ENCODE data around the gene POP4.

POP4 gene

GRCh38 chr19:29568036-29569025 is 37.8 kb upstream of the POP4 start:
- H3K4me1 Mint-ChIP-seq: peaks cover 21% of the 10 kb centered on the region
- peaks cover 75% of the 10 kb centered on the region for H3K27me3 Mint-ChIP-seq
- no peak overlapping the region for H3K4me3 Mint-ChIP-seq
- no peaks in the 10 kb centered on the region for H3K36me3 Mint-ChIP-seq (ENCODE audit: insufficient read depth)
- DNase-seq (ENCODE audit: low spot score in 2 of 2) (no peak), ATAC-seq (replicated peaks; ENCODE audit: extremely low read depth, poor library complexity, severe bottlenecking) (no peak)
- H3K27ac Mint-ChIP-seq (ENCODE audit: low read depth): no peak overlapping the region
- H3K9me3 Mint-ChIP-seq: no peaks in the 10 kb centered on the region

GRCh38 chr19:29569038-29569911 is 36.8 kb upstream of the POP4 start:
- ATAC-seq (replicated peaks; ENCODE audit: extremely low read depth, poor library complexity, severe bottlenecking) (no peak), DNase-seq (ENCODE audit: low spot score in 2 of 2) (no peak)
- Mint-ChIP-seq H3K4me3 (no peak overlapping the region), H3K27me3 (peaks cover 74% of the 10 kb centered on the region), H3K36me3 (ENCODE audit: insufficient read depth) (no peaks in the 10 kb centered on the region), H3K27ac (ENCODE audit: low read depth) (no peak overlapping the region), H3K9me3 (no peaks in the 10 kb centered on the region), H3K4me1 (peaks cover 21% of the 10 kb centered on the region)

DNA sequence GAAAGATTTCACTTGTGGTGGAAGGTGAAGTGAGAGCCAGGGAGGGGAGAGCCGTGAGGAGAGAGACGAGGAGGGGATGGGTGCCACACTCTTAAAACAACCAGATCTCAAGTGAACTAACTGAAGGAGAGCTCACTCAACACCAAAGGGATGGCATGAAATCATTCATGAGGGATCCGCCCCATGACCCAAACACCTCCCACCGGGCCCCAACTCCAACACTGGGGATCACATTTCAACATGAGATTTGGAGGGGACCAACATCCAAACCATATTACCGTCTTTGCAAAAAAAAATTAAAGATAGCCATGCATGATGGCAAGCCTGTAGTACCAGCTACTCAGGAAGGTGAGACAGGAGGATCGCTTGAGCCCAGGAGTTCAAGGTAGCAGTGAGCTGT is 34.9 kb upstream of the POP4 start:
- peaks cover 74% of the 10 kb centered on the region for H3K27me3 Mint-ChIP-seq
- ATAC-seq (replicated peaks; ENCODE audit: extremely low read depth, poor library complexity, severe bottlenecking) (no peak), DNase-seq (ENCODE audit: low spot score in 2 of 2) (no peak)
- H3K4me3 Mint-ChIP-seq: no peak overlapping the region
- peaks cover 6% of the 10 kb centered on the region for H3K4me1 Mint-ChIP-seq
- H3K36me3 Mint-ChIP-seq (ENCODE audit: insufficient read depth): no peaks in the 10 kb centered on the region
- H3K9me3 Mint-ChIP-seq: no peaks in the 10 kb centered on the region
- H3K27ac Mint-ChIP-seq (ENCODE audit: low read depth): no peak overlapping the region

DNA sequence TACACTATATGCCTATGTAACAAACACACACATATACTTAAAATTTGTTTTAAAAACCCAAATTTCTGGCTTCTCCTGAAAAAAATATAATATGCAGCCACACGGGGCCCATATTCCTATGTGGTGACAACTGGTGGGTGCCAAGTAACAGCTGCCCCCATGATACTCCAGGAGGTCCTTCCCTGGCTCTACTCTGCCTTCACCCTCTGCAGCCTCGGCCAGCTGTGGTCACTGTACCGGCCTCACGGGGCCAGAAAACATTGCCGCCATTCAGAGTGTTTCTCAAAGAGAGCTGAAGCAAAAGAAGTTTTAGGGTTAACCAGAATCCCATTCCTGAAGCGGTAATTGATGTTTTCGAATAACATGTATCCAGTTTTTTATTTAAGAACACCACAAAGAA is 32.6 kb upstream of the POP4 start:
- H3K4me3 Mint-ChIP-seq: no peak overlapping the region
- no peak for DNase-seq (ENCODE audit: low spot score in 2 of 2)
- no peaks in the 10 kb centered on the region for H3K36me3 Mint-ChIP-seq (ENCODE audit: insufficient read depth)
- H3K9me3 Mint-ChIP-seq: no peaks in the 10 kb centered on the region
- ATAC-seq (replicated peaks; ENCODE audit: extremely low read depth, poor library complexity, severe bottlenecking): no peak
- no peaks in the 10 kb centered on the region for H3K4me1 Mint-ChIP-seq
- peaks cover 84% of the 10 kb centered on the region for H3K27me3 Mint-ChIP-seq
- H3K27ac Mint-ChIP-seq (ENCODE audit: low read depth): no peak overlapping the region

GRCh38 chr19:29574510-29574909 is 31.6 kb upstream of the POP4 start:
- H3K27ac Mint-ChIP-seq (ENCODE audit: low read depth): no peak overlapping the region
- no peaks in the 10 kb centered on the region for H3K9me3 Mint-ChIP-seq
- no peak overlapping the region for H3K4me3 Mint-ChIP-seq
- DNase-seq (ENCODE audit: low spot score in 2 of 2) (no peak), ATAC-seq (replicated peaks; ENCODE audit: extremely low read depth, poor library complexity, severe bottlenecking) (no peak)
- H3K27me3 Mint-ChIP-seq: peaks cover 79% of the 10 kb centered on the region
- no peaks in the 10 kb centered on the region for H3K36me3 Mint-ChIP-seq (ENCODE audit: insufficient read depth)
- no peaks in the 10 kb centered on the region for H3K4me1 Mint-ChIP-seq

- peaks cover 63% of the 10 kb centered on the region for H3K27me3 Mint-ChIP-seq
- no peak overlapping the region for H3K4me3 Mint-ChIP-seq
- H3K9me3 Mint-ChIP-seq: no peaks in the 10 kb centered on the region
- H3K4me1 Mint-ChIP-seq: no peaks in the 10 kb centered on the region
- H3K36me3 Mint-ChIP-seq (ENCODE audit: insufficient read depth): no peaks in the 10 kb centered on the region
- DNase-seq (ENCODE audit: low spot score in 2 of 2) (no peak), ATAC-seq (replicated peaks; ENCODE audit: extremely low read depth, poor library complexity, severe bottlenecking) (no peak)
- no peak overlapping the region for H3K27ac Mint-ChIP-seq (ENCODE audit: low read depth)
These were observed 30.0 kb upstream of the POP4 start for GRCh38 chr19:29576046-29576606.

GRCh38 chr19:29576761-29577648 is 29.1 kb upstream of the POP4 start:
- DNase-seq (ENCODE audit: low spot score in 2 of 2): no peak

GRCh38 chr19:29577649-29577963 is 28.5 kb upstream of the POP4 start:
- no peak overlapping the region for H3K27ac Mint-ChIP-seq (ENCODE audit: low read depth)
- peaks cover 49% of the 10 kb centered on the region for H3K27me3 Mint-ChIP-seq
- no peak for ATAC-seq (replicated peaks; ENCODE audit: extremely low read depth, poor library complexity, severe bottlenecking)
- H3K4me3 Mint-ChIP-seq: no peak overlapping the region
- no peak for DNase-seq (ENCODE audit: low spot score in 2 of 2)
- no peaks in the 10 kb centered on the region for H3K9me3 Mint-ChIP-seq
- no peaks in the 10 kb centered on the region for H3K36me3 Mint-ChIP-seq (ENCODE audit: insufficient read depth)
- no peaks in the 10 kb centered on the region for H3K4me1 Mint-ChIP-seq

More at GRCh38 chr19:29576761-29577648, 29.1 kb upstream of the POP4 start:
- peaks cover 55% of the 10 kb centered on the region for H3K27me3 Mint-ChIP-seq
- H3K4me1 Mint-ChIP-seq: no peaks in the 10 kb centered on the region
- H3K36me3 Mint-ChIP-seq (ENCODE audit: insufficient read depth): no peaks in the 10 kb centered on the region
- H3K4me3 Mint-ChIP-seq: no peak overlapping the region
- H3K27ac Mint-ChIP-seq (ENCODE audit: low read depth): no peak overlapping the region
- no peak for ATAC-seq (replicated peaks; ENCODE audit: extremely low read depth, poor library complexity, severe bottlenecking)
- no peaks in the 10 kb centered on the region for H3K9me3 Mint-ChIP-seq

GRCh38 chr19:29578349-29578748 is 27.7 kb upstream of the POP4 start:
- no peak overlapping the region for H3K27ac Mint-ChIP-seq (ENCODE audit: low read depth)
- no peak for DNase-seq (ENCODE audit: low spot score in 2 of 2)
- no peaks in the 10 kb centered on the region for H3K9me3 Mint-ChIP-seq
- no peak for ATAC-seq (replicated peaks; ENCODE audit: extremely low read depth, poor library complexity, severe bottlenecking)
- H3K4me3 Mint-ChIP-seq: no peak overlapping the region
- H3K27me3 Mint-ChIP-seq: peaks cover 47% of the 10 kb centered on the region
- no peaks in the 10 kb centered on the region for H3K36me3 Mint-ChIP-seq (ENCODE audit: insufficient read depth)
- H3K4me1 Mint-ChIP-seq: no peaks in the 10 kb centered on the region

- Mint-ChIP-seq H3K4me1 (peaks cover 7% of the 10 kb centered on the region), H3K27me3 (peaks cover 36% of the 10 kb centered on the region), H3K36me3 (ENCODE audit: insufficient read depth) (no peaks in the 10 kb centered on the region), H3K9me3 (no peaks in the 10 kb centered on the region), H3K27ac (ENCODE audit: low read depth) (no peak overlapping the region), H3K4me3 (no peak overlapping the region)
- DNase-seq (ENCODE audit: low spot score in 2 of 2) (no peak), ATAC-seq (replicated peaks; ENCODE audit: extremely low read depth, poor library complexity, severe bottlenecking) (no peak)
These were observed 26.7 kb upstream of the POP4 start for GRCh38 chr19:29579308-29579910.

- ATAC-seq (replicated peaks; ENCODE audit: extremely low read depth, poor library complexity, severe bottlenecking) (no peak), DNase-seq (ENCODE audit: low spot score in 2 of 2) (no peak)
- Mint-ChIP-seq H3K4me3 (no peak overlapping the region), H3K9me3 (no peaks in the 10 kb centered on the region), H3K36me3 (ENCODE audit: insufficient read depth) (no peaks in the 10 kb centered on the region), H3K27me3 (peaks cover 16% of the 10 kb centered on the region), H3K4me1 (peaks cover 7% of the 10 kb centered on the region), H3K27ac (ENCODE audit: low read depth) (no peak overlapping the region)
These were observed 24.7 kb upstream of the POP4 start for GRCh38 chr19:29581398-29581797.
